Fibroblast of upper back skin (primary cell): ENCODE results near the gene NUDT4.
"Not testable (repeated sequence)": the region's sequence is repeated elsewhere in the genome, so short reads cannot be mapped to it uniquely, and the experiment has no call there.

Experiments
- DNase-seq: peaks from one replicate; pipeline ENCODE4 v3.0.0-alpha.2; 2013

Gene NUDT4

DNA sequence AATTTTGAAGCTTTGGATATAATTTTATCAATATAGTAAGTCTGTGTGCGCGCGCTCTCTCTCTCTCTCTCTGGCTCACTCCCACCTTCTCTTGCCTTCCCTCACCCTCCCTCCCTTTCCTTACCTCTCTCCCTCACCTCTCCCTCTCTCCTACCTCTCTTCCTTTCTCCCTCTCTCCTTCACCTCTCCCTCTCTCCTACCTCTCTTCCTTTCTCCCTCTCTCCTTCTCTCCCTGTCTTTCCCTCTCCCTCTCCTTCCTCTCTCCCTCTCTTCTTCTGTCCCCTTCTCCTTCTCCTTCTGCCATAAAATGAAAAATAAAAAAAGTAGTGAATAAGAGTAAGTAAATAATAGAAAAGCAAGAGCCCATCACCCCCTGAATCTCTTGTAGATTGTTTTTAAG lies 9.0 kb upstream of the NUDT4 start:
- DNase-seq, result no peak

DNA sequence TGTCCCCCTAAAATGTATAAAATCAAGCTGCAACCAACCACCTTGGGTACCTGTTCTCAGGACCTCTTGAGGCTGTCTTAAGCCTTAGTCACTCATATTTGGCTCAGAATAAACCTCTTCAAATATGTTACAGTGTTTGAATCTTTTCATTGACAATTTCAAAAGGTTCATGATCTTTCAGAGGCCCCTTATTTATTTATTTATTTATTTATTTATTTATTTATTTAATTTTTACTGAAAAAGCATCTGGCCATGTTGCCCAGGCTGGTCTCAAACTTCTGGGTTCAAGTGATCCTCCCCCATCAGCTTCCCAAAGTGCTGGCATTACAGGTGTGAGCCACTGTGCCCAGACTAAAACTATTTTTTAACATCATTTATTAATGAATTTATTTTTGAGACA lies 8.2 kb upstream of the NUDT4 start:
- DNase-seq, result no peak

DNA sequence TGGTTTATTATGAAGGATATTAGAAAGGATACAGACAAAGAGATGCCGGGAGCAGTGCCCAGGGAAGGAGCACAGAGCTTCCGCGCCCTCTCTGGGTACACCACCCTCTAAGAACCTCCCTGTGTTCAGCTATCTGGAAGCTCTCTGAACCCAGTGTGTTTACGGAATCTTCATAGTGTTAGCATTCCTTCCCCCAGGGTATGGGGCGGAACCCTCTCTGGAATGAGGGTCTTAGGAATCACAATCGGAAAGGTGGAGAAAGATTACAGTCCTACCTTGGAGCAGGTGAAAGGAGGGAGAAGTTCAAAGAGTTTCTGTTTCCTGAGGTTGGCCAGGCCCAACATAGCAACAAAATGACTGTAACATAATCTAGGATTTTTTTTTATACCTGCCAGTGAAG lies 6.8 kb upstream of the NUDT4 start:
- DNase-seq, result no peak

DNA sequence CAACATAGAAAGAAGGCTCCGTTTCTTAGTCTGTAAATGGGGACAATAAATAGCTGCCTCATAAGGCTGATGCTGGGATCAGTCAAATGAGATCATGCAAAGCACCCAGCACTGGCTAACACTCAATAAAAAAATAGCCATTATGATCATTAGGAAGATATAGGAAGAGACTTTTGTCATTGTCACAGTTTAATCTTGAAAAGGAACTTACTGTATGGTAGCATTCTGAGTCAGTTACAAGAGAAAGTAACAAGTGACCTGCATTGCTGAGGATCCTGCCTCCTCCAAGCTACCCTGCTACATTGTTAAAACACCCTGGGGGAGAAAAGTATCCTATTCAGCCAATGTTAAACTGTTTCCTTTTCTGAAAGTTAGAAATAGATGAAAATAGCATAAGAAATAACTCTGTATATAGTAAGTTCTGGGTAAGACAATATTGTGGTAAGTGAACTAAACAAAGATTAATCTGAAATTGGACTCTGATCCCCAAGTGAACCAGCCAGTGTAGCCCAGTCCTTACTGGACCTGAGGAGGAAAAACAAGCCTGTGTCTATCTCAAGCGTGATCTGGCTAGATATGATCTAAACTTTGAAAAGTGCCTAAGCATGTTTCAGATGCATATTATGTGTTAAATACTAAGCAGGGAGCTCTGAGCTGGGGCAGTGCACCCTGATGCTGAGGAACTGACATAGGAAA lies 3.6 kb upstream of the NUDT4 start:
- no peak for DNase-seq

DNA sequence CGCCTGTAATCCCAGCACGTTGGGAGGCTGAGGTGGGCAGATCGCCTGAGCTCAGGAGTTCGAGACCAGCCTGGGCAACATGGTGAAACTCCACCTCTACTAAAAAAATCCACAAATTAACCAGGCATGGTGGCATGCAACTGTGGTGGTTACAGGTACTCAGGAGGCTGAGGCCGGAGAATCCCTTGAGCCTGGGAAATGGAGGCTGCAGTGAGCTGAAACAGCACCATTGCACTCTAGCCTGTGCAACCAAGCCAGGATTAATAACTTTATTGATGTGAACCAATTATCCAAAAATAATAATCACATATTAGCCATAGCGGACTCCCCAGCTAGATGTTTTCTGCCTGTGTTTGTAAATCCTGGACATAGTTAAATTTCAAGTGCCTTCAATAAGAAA lies 1.8 kb upstream of the NUDT4 start:
- no peak for DNase-seq

DNA sequence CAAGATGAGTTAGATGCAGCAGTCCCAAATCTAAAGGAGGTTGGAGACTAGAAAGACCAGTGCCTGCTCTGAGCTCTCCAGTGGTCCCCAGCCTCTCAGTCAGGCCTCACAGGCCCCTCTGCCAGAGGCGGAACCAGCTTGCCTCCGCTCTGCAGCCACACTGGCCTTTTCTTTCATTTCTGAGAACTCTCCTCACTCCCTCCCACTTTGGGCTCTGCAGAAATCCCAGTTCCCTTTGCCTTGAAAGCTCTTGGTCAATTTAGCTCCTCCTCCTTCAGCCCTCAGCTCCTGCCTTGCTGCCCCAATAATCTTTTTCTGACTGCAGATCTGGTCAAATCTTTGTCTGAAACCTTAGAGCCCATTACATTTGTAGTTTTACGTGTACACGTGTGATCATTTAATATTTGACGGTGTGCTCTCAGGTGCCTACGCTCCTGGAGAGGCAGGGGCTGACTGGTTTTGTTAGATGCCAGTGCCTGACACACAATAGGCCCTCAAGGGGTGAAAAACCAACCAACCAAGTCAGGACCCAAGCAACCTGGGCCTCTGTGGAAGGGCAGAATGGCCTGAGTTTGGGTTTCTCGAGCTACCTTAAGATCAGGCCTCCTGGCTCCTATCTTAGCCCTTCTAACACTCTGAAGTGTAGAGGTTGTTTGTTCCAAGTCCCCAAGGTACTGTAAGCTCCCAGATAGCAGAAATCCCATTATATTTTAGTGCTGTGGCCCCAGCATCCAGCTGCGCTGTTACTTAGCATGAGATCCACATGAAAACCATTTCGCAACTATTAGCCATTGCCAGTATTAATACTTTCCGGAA lies 1.1 kb upstream of the NUDT4 start:
- peak; percentile 24 for DNase-seq

DNA sequence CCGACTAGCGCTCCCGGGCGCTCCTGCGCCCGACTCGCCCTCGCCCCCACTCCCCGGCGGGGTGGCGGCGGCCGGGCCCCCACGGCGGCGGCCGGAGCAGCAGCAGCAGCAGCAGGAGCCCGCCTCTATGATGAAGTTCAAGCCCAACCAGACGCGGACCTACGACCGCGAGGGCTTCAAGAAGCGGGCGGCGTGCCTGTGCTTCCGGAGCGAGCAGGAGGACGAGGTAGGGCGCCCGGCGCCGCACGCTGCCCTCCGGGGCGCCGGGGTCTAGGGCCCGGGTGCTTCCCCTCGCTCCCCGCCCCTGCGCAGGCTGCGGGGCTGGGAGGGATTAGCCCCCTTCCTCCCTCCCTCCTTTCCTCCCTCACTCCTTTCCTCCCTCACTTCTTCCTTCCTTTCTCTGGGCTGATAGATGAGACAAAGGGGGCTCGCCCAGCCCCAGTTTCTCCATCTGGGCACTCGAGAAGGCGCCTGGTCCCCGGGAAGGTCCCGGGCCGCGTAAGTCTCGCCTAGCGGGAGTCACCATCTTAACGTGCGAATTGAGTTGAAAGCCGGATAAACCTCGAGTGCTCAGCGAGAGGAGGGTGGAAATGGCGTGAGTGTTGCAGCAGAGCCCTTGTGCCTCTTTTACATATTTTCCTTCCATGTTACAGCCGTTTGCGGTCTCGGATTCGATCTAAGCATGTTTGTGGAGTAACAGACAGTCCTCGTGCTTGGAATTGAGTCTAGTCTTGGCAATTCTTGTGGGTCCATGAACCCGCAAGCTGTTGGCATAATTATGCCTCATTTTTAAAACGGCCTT lies 672 bp downstream of the NUDT4 start:
- DNase-seq, result peak; percentile 83

DNA sequence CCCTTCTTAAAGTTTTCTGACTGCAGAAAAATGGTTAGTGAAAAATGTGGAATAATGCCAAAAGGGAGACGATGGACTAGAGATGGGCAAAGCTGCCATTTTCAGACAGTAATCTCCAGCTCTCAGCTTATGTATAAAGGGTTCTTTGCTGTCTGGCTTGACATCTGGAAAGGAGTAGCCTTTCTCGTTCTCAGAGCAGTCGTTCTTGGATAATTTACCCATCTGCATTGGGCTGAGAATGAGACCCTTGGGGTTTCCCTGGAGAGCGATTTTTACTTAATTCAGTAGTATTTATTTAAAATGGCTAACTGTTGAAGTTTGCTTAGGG lies 1.2 kb downstream of the NUDT4 start:
- DNase-seq, result no peak

DNA sequence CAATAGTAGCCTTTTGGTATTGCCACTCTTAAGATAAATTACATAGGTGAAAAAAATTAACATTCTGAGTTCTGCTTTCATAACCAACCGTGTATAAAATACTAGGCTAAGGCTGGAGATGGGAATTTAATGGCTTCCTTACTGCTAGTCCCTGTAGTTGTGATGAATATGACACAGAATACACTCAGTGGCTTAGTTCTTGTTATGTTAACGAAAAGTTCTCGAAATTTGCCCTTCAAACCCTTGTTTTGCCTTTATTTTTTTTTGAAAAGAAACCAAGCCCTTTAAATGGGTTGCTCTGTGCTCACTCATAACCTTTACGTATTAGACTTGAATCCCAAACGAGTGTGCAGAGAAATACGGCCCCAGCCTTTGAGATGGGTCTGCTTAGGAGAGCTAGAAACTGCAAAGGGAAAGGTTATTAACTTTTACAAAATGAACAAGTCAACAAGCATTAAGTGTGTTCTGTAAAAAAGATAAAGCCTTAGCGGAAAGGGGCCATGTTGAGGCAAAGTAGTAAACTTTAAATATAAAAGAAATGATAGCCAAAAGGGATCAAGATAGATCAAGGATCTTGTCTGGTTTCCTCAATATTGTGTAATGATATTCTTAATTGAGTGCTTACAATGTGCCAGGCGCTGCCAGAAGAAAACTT lies 1.7 kb downstream of the NUDT4 start:
- DNase-seq, result no peak

DNA sequence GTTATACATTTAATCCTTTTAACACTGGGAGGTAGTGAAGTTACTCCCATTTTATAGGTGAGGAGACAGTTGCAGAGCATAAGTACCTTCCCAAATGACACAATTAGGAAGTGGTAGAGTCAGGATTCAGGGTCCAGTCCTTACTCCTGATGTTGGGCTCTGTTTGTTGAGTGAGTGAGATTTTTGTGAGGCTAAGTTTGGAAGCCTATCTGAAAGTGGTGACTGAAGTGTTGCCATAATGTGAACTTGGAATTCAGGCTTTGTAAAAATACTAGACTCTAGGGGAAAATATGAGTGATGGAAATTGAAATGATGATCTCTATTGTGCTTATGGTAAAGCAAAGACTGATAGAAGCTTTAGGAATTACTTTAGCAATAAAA lies 2.2 kb downstream of the NUDT4 start:
- DNase-seq, result no peak

DNA sequence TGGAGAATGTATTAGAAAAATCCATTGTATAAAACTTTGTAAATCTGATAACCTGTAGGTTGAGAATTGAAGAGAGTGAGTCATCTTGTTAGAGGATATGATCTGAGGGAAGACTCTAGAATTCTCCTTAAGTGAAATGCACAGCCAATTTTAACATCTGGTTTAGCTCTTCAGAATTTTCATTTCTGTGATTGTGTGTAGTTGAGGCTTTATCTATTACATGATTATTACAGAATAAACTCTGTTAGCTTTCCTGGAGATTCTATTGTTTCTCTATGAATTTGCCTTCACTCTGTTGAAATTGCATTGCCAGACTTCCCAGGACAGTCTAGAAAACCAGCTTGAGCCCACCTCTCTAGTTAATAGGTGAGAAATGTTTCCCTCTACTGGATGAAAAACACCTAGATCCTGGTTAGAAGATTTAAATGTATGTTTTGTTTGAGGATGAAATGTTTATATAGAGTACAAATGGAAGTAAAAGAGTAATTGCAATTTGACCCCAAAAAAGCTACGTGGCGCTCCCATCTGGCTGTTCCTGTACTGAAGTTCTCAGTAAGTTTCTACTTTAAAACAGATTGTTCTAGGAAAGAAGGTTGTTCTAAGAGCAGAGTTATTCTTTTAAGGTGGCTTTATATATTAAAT lies 2.9 kb downstream of the NUDT4 start:
- peak; percentile 46 for DNase-seq

DNA sequence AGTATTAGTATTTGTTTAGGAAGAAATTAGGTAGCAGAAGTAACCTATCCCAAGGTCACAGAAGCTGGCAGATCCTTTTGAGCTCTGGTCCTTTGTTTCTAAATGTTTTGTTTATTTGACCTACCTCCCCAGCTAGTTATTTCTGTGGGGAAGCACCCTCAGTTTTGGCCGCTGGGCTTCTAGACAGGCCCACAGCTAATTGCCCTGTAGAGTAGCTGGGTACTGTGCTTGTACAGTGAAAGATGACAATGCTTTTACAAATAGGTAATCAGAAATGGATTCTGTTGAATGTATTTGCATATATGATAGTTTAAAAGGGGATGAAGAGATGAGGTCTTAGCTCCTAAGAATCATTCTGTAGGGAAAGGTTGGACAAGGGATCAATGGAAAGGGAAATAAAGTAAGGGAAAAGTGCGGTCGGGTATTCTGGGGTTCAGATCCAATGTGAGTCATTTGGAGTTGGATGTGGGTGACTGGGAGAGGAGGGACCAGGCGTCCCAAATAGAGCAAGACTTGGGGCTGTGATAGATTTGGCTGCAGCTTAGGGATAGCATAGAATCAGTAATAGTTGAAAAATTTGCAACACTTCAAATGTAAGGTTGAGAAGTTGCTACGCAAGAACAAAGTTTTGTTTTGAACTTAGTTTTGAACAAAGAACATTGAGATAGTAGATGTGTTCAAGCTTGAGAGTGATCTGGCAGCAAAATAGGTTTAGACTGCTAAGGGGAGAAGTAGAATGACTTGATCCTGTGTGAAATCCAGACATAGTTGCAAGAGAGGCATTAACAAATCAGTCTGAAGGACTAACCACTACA lies 3.6 kb downstream of the NUDT4 start:
- no peak for DNase-seq

DNA sequence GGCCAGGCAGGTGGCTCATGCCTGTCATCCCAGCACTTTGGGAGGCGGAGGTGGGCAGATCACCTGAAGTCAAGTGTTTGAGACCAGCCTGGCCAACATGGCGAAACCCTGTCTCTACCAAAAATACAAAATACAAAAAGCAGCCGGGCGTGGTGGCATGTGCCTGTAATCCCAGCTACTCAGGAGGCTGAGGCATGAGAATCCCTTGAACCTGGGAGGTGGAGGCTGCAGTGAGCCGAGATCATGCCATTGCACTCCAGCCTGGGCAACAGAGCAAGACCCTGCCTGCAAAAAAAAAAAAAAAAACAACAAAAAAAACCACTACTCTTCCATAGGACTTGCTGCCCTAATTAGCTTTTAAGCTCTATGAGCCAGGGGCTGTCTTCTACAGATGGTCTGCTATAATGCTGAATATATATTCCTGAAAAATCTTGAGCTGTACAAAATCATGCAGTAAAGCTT lies 4.3 kb downstream of the NUDT4 start:
- DNase-seq, result not testable (repeated sequence)

DNA sequence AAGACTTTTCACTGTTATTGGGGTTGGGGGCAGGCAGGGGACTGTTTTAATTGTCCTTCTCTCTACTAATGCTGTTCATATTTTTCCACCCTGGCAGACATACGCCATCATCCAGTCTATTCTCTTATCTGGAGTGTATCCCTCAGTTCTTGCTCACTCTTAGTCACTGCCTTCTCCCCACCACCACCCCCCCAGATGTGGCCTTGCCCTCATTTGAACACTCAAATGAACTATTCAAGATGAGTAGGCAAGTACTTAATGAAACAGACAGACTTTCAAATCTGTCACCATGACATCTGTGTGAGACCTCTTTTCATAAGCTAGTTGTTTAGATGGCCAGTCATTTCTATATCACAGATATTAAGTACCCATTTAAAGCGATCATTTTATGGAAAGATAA lies 10.1 kb downstream of the NUDT4 start:
- peak; percentile 42 for DNase-seq

DNA sequence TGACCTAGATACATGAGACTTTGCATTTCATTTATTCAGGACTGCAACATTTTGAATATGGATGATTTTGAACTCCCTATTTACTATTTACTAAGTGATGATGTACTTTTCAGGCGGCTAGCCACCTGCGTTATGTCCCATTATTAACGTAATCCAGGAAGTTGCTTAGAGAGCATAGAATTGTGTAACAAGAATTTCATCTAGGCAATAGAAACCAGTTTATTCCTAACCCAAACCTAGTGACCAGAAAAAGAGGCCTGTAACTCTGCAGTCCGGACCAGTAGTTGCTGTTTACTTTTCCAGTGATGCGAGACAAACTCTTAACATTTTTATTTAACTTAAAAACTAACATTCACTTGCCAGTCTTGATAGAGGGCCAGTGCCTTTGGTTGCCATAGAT lies 12.3 kb downstream of the NUDT4 start:
- DNase-seq, result no peak

DNA sequence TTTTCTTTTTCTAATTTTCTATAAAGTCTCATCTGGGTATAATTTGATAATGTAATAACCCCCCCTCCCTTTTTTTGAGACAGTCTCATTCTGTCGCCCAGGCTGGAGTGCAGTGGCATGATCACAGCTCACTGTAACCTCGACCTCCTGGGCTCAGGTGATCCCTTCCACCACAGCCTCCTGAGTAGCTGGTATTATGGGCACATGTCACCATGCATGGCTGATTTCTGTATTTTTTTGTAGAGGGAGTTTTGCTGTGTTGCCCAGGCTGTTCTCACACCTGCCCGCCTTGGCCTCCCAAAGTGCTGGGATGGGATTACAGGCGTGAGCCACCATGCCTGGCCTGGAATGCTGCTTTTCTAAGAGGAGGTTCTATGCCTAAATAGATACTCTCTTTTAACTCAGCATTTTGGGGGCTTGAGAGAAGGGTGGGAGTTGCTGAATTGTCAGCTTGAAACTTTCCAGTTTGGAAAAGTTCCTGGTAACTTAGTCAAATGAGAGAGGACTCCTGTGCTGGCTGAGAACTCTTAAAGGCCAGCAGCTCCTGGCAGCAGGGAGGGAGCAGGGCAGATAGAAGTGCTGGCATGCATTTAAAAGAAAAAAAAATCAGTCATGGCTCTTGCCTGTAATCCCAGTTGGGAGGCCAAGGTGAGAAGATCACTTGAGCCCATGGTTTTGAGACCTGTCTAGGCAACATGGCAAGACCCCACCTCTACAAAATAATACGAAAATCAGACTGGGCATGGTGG lies 13.0 kb downstream of the NUDT4 start:
- no peak for DNase-seq

DNA sequence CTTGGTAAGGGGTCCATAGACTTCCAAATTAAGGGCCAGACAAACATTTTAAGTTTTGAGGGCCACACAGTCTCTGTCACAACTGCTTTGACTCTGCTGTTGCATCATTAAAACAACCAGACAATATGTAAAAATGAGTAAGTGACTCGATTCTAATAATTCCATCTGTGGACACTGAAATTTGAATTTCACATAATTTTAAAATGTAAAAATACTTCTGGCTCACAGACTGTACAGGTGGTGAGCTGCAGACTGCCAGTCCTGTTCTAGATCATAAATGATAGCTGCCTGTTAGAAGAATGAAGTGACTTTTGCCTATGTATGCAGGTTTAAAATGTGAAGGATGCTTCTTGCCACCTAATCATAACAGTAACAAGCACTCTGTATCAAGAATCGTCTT lies 15.7 kb downstream of the NUDT4 start:
- DNase-seq, result no peak

DNA sequence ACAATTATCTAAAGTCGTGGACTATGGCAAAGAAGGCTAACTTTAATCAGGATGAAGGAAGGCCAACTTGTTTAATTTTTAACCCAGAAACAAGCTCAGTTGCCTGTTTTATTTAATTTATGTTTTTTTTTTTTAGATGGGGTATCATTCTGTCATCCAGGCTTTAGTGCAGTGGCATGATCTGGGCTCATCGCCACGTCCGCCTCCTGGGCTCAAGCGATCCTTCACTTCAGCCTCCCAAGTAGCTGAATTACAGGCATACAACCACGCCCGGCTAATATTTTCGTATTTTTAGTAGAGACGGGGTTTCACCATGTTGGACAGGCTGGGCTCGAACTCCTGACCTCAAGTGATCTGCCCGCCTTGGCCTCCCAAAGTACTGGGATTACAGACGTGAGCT lies 19.7 kb downstream of the NUDT4 start:
- no peak for DNase-seq

DNA sequence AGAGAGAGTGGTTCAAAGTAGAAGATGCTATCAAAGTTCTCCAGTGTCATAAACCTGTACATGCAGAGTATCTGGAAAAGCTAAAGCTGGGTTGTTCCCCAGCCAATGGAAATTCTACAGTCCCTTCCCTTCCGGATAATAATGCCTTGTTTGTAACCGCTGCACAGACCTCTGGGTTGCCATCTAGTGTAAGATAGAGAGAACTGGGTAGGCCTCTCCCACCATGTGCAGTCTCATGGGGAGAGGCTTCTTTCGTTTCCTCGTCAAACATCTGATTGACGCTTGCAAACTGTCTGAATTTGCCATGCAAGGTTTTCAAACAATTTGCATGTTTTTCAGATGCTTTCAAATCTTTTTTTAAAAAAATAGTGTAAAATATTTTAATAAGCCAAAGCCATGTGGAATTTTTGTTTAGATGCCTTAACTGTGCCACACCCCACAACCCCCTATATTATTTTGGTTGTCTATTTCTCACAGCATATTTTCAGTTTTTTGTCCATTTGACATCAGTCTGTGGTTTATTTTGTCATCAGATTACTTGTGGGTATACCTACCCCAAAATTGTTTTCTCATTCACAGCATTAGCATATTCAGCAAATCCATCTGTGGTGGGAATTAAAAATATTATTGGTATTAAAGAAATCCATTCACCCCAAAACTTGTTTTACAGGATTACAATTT lies 21.6 kb downstream of the NUDT4 start:
- DNase-seq, result not testable (repeated sequence)
